Stimulated activated CD8-positive, alpha-beta memory T cell treated with anti-CD3 and anti-CD28 coated beads, Interleukin-4, amount 100 ng/mL, for 1 hour (primary cell): ENCODE data around the gene LRRC42.

Experiments used
- DNase-seq, 2 donors: peaks; one replicate each; pipeline ENCODE4 v3.0.0-alpha.2; 2020; ENCODE audit warnings: low read depth in 2 of 2, low spot score in 1 of 2

Gene LRRC42

GRCh38 chr1:53946252-53947171, at the start of gene LRRC42:
Gene LRRC42 (plus strand): TSS chr1:53946350. CDS start chr1:53952000, 5,650 bp downstream.
- peak in 1 of 2 donors; percentile 44 for DNase-seq

- no peak for DNase-seq
These were observed 49.4 kb upstream of the LRRC42 start for GRCh38 chr1:53896635-53897229.

GRCh38 chr1:53899206-53899628, 46.9 kb upstream of the LRRC42 start:
- DNase-seq: no peak

- DNase-seq: no peak
These were observed 46.4 kb upstream of the LRRC42 start for GRCh38 chr1:53899708-53900107.

- no peak for DNase-seq
These were observed 43.7 kb upstream of the LRRC42 start for GRCh38 chr1:53902235-53903138.

DNA sequence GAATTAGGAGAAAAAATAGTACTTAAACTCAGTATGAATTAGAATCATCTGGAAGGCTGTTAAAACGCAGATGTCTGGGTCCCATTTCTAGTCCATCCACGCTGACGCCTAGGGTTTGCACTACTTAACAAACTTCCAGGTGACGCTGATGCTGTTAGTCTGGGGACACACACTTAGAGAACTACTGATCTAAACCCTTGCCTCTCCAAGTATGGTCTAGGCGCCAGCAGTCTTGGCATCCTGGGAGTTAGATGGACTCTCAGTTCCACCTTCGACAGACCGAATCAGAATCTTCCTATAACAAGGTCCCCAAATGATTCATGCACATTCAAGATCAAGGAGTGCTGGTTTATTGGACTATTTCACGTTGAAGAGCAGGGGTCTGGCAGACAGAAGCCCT, 40.6 kb upstream of the LRRC42 start:
- DNase-seq: no peak

DNA sequence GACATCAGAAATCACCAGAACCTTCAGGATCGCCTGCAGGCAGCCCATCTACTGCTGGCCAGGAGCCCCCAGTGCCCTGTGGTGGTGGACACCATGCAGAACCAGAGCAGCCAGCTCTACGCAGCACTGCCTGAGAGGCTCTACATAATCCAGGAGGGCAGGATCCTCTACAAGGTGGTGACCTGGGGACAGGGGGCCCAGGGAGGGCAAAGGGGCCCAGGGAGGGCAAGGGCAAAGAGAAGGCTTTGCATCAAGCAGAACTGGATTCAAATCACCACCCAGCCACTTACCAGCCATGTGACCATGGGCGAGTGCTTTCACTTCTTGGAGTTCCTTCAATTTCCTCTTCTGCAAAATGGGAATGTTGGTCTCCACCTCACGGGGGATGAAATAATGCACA, 40.0 kb upstream of the LRRC42 start:
- no peak for DNase-seq

DNA sequence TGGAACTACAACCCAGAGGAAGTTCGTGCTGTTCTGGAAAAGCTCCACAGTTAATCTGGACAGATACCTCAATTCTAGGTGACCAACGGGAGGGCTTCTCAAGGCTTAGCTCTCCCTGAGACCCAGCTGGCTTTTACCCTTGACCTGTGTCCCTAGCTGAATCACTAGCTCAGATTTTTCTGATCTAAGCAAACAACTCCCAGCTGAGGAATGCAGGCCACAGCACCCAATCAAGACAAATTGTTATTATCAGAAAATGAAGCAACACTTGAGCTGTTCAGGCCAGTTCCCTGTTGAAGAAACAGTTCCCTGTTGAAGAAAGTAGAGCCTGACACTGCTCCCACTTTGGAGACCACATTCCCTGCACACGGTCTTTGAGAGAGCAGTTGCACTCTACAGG, 36.2 kb upstream of the LRRC42 start:
- DNase-seq: no peak

DNA sequence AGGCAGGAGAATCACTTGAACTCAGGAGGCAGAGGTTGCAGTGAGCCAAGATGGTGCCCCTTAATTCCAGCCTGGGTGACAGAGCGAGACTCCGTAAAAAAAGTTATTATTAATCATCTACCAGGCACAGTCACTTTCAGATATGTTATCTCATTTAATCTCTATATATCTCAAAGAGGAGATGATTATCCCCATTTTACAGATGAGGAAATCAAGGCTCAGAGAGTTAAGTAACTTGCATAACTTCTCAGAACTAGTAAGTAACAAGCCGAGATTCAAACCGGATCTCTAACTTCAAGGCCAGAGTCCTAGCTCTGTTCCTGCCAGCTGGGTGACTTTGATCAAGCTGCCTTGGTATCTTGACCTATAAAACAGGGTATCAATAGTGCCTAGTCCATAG, 34.7 kb upstream of the LRRC42 start:
- DNase-seq: no peak

GRCh38 chr1:53913352-53914033, 32.7 kb upstream of the LRRC42 start:
- DNase-seq: no peak

GRCh38 chr1:53918343-53918742, 27.8 kb upstream of the LRRC42 start:
- no peak for DNase-seq

DNA sequence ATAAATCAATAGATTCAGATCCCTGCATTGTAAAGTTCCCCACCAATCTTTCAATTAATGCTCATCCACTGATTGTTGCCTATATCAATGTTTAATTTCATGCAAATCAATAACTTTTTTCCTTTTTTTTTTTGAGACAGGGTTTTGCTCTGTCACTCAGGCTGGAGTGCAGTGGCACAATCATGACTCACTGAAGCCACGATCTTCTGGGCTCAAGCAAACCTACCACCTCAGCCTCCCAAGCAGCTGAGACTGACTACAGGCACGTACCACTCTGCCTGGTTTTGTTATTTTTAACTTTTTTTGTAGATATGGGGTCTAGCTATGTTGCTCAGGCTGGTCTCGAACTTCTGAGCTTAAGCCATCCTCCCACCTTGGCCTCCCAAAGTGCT, 26.5 kb upstream of the LRRC42 start:
- DNase-seq: no peak

DNA sequence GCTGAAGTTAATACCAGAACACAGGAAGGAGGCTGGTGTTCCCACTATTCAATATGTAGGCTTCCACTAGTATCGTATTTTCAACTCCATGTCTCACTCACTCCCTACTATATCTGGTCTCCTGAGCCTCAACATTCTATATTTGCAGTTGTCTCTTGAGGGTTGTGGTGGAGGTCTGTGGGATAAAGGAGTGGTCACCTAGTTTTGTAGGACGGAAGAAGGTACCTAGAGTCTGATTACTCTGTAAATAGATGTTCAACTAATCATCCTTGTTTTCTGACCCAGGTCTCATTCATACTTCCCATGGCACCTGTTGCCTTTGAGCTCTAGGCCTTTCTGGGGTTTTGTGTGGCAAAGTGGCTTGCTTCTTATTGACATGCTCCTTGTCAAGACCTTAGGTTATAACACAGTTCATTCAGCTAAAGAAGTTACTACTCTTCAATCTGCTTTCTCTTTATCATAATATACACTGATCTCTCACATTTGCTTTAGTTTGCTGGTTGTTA, 18.7 kb upstream of the LRRC42 start:
- DNase-seq: no peak

DNA sequence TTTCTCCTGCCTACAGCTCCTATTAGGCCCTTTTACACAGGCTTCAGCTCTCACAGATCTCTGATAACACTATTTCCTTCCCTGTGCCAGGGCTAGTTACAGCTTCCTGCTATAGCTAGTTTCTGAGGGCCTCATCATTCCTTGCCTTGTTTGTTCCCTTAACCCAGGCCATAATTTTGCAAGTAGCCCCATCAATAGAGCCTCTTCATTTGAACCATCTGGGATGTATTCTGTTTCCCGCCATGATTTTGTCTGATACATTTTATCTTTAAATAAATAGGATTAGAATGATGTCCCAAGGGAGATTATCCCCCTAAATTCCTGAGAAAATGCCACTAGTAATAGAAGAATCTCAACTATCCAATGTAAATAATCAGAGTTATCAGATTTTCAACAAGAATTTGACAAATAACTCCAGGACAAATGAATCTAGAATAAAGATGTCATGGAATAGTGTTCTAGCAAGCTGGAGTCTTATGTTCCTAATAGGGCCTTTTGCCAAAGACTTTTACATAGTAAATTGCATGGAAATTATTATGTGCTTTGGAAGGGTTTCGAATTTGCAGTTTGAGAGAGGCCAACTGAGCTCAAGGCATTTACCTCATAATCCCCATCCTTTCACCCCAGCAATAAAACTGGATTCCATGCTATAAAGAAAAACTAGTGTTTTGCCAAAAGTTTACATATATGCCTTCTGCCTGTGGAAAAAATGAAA, 16.7 kb upstream of the LRRC42 start:
- no peak for DNase-seq

DNA sequence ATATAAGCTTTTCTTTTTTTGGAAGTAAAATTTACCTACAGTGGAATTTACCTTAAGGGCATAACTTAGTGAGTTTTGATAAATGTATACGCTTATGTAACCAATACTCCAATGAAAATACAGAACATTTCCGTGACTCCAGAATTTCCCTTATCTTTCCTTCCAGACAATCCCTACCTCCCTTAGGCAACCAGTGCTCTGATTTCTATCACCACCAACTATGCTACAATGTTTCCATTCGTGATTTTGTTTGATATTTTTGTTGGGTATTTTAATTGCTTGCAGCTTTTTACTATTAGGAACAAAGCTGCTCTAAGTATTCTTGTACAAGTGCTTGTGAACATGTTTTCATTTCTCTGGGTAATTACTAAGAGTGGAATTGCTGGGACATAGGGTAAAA, 15.2 kb upstream of the LRRC42 start:
- no peak for DNase-seq

DNA sequence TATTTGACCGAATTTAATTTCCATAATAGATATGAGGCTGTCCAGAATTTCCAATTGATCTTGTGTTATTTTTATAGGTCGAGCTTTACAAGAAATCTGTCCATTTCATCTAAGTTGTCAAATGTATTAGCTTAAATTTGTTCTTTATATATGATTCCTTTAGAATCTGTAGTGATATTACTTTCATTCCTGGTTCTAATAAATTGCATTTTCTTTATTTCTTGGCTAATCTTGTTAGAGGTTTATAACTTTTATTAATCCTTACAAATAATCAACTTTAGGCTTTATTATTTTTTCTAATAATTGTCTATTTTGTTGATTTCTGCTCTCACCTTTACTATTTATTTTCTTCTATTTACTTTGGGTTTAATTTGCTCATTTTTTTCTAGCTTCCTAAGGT, 14.6 kb upstream of the LRRC42 start:
- DNase-seq: no peak

DNA sequence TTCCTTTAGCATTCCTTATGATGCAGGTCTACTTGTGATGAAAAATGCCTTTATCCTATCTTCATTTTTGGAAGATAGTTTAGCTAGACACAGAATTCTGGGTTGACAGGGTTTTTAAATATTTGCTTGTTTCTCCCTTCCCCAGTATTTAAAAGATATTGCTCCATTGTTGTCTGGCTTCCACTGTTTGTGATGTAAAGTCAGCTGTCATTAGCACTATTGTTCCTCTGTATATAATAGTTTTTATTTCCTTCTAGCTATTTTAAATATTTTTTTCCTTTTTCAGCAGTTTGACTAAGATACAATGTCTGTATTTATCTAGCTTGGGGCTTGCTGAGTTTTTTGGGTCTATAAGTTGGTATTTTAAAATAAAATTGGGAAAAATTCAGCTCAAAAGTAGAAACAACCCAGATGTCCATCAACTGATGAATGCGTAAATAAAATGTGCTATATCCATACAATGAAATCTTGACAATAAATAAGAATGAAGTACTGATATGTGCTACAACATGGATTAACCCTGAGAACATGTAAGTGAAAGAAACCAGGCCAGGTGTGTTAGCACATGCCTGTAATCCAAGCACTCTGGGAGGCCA, 11.9 kb upstream of the LRRC42 start:
- DNase-seq: no peak

DNA sequence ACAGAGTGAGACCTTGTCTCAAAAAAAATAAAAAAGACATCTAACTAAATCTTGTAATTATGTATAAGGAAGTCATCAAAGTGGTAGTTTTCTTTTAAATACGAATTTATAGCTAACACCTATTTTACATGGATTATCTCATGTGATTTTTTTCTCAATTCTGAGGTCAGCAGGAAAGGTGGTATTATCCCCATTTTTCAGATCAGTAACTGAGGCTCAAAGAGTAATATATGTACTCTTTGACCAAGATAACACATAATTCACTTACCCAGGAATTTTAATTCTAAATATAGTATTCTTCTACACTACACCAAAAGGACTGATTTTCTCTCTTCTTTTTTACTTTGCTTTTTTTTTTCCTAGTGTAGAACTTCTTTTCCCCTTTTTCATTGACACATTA, 9.7 kb upstream of the LRRC42 start:
- no peak for DNase-seq

- no peak for DNase-seq
These were observed 7.9 kb upstream of the LRRC42 start for GRCh38 chr1:53938136-53938830.
